Stimulated activated CD4-positive, alpha-beta T cell treated with anti-CD3 and anti-CD28 coated beads, Interleukin-1b, Interleukin-23, amount 100 ng/mL, for 4 hours (primary cell): ENCODE measurements around the gene TEKTIP1.

ENCODE experiments used
- DNase-seq, 2 donors: peaks; one replicate each; pipeline ENCODE4 v3.0.0-alpha.2; 2020; ENCODE audit warnings: low read depth in 2 of 2

The TEKTIP1 gene

GRCh38 chr19:3538965-3539755 is at the start of gene TEKTIP1:
Gene TEKTIP1 (plus strand): TSS chr19:3539174. CDS start chr19:3539178, 4 bp downstream.
- DNase-seq, result no peak

DNA sequence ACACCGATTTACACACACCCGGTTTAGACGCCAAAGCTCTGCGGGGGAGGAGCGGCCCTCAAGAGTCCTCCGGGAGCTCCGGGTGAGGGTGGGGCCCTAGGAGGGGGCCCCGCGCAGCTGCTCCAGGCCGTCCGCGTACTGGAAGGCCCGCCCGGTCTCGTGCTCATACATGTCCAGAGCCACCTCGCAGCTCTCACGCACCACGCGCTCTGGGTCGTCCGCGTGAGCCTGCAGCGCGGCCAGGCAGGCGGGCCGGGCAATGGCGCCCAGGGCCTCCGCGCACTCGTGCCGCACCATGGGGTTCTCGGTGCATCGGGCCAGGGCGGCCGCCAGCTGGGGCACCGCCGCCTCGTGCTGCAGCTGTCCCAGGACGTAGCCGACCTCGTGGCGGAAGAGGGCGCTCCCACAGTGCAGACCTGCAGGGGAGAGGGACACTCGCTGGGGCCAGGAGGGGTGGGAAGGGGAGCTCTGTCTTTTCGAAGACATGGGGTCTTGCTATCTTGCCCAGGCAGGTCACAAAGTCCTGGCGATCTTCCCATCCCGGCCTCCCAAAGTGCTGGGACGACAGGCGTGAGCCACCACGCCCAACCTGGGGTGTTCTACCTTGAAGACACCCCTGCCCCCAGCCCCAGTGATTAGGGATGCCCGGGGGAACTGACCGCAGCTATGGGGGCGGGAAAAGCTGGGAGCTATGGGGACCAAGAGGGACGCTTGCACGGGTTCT is 47.4 kb upstream of the TEKTIP1 start:
- no peak for DNase-seq

DNA sequence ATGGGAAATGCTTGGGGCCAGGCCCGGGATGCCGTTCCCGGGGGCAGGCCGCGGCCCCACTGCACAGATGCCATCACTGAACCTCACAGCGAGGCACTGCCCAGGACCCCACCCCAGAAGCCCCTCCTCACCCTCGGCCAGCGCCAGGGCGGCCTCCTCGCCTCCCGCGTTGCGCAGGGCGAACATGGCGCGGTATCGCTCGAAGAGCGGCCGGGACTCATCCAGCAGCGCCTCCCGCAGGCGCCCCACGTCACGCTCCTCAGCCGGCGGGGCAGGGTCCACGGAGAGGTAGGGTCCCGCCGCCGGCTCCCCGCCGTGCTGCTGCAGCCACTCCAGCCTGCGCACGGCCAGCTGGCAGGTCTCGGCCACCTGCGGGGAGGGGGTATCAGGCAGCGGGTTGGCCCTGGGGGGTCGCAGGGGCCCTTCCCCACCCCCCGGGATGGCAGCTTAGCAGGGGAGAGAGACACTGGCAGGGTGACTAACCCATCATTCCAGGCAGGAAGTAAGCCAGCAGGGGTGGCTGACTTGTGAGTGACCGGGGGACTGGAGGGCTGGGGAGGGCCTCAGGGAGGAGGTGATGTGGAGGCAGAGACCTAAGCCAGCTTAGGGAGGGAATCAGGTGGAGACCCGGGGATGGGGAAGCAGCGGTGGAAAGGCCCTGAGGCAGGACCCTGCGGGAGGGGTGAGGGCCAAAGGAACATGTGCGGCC is 46.7 kb upstream of the TEKTIP1 start:
- DNase-seq, result no peak

GRCh38 chr19:3492919-3493318 is 46.1 kb upstream of the TEKTIP1 start:
- no peak for DNase-seq

GRCh38 chr19:3493651-3494050 is 45.3 kb upstream of the TEKTIP1 start:
- DNase-seq, result no peak

DNA sequence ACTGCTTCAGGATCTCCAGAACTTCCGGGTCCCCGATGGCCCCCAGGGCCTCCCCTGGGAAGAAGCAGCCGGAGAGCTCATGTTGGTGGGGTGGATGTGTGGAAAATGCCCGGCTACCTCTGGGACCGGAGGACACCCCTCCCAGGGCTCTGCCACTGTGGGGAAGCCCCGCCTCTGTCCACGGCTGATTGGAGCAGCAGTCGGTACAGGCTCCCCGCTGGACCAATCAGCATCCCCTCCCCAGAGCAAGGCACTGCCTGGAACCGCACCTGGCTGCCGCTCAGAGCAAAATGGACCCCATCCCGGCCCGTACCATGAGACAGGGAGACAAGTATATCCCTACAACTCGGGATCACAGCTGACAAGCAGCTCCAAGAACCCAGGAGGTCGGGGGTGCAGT is 44.9 kb upstream of the TEKTIP1 start:
- DNase-seq, result no peak

GRCh38 chr19:3494559-3494958 is 44.4 kb upstream of the TEKTIP1 start:
- peak; percentile 34 to 53 for DNase-seq

GRCh38 chr19:3496392-3497273 is 42.3 kb upstream of the TEKTIP1 start:
- no peak for DNase-seq

- DNase-seq, result no peak
These were observed 41.0 kb upstream of the TEKTIP1 start for GRCh38 chr19:3497757-3498520.

- no peak for DNase-seq
These were observed 39.1 kb upstream of the TEKTIP1 start for GRCh38 chr19:3499738-3500428.

DNA sequence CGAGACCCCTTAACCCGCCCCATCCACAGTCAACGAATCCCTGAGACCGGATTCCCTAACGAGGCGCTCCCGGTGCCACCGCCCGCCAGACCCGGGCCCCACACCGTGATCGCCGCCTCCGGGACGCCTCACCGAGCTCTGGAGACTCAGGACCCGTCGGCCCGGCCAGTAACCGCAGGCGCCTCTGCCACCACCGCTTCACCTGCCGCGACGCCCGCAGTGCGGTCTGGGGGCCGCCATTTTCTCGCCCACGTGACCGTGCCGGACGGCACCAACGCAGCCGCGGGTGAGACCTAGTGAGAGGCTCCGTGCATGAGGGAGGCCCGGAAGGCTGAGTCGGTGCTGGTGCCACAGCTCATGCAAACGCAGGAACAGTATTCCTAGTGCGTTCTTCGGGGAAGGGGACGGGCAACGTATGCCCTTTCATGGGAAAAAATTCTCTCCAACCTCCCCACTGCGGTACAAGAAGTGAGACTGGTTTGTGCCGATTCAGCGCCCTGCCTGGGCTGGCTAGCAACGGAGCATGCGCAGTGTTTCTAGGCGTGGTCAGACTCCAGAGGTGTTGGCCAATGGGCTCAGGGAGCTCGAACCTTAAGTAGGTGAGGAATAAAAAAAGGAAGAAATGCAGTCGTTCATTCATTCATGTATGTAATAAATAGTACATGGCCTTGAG is 38.4 kb upstream of the TEKTIP1 start, which contains the start of gene DOHH:
Gene DOHH (minus strand): TSS at position 246 of the 673 bp plus-strand sequence. CDS start 3,860 bp downstream, outside the sequence.
- DNase-seq, result peak; percentile 92 to 93

GRCh38 chr19:3501780-3502179 is 37.2 kb upstream of the TEKTIP1 start:
- DNase-seq, result no peak

DNA sequence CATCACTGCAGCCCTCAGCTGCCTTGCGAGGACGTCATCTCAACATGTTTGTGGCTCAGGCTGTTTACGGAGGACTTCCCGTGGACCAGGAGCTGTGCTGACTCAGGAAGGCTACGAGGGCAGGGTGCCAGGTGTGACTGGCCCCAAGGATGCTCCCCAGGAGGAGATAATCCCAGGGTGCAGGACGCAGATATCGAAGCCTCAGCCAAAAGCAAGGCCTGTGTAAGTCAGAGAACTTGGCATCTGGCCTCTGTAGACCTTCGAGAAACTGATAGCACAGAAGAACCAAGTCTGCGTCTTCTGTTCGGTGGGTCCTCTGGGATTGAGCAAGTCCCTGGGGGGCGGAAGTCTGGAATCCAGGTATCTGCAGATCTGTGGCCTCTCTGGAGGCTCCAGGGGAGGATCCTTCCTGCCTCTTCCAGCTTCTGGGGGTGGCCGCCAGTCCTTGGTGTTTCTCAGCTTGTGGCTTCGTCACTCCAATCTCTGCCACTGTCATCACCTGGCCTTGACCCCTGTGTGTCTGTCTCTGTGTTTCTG is 35.9 kb upstream of the TEKTIP1 start:
- no peak for DNase-seq

- no peak for DNase-seq
These were observed 34.2 kb upstream of the TEKTIP1 start for GRCh38 chr19:3504735-3505134.

DNA sequence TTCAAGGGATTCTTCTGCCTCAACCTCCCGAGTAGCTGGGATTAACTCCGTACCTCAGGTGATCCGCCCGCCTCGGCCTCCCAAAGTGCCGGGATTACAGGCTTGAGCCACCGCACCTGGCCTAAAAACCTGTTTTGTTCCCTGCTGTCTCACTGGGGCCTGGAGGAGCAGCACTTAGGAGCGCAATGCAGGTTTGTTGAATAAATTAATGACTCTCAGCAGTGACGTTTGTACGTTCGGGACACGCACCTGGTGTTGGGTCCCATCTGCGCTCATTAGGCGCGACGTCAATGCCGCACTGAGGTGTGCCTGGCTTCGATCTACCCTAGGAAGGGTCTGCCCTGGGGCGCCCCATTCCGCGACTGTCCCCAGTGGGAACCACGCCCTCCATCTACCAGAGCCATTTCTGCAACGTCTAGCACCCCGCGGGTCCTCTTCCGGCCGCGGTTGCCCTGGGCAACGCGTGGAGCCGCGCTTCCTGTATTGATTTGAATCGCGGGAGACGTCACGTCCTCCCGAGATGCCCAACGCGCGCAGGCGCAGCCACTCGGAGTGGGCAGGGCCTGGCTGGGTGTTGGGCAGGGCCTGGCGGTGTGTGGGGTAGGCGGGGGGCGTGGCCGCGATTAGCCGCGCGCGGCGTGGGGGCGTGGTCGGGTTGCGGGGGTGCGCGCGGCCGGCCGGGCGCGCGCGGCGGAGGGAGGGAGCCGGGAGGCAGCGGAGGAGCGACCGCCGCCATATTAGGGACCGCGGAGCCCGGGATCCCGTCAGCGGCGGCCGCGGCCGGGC is 33.2 kb upstream of the TEKTIP1 start, which contains the start of gene FZR1:
Gene FZR1 (plus strand): TSS at position 714 of the 786 bp plus-strand sequence. CDS start 16,679 bp downstream, outside the sequence.
- peak; percentile 99 to 100 for DNase-seq

GRCh38 chr19:3506384-3507340 is 32.3 kb upstream of the TEKTIP1 start:
- peak in 1 of 2 donors; percentile 12 for DNase-seq
